NCI-H2081 (cell line): ENCODE results near the gene NTN3.
"Not testable (repeated sequence)": the region's sequence is repeated elsewhere in the genome, so short reads cannot be mapped to it uniquely, and the experiment has no call there.

Source experiments
- DNase-seq, 2 experiments: peaks; one replicate each; lab custom pipeline; 2025; lab: John Stamatoyannopoulos, UW

The NTN3 gene

DNA sequence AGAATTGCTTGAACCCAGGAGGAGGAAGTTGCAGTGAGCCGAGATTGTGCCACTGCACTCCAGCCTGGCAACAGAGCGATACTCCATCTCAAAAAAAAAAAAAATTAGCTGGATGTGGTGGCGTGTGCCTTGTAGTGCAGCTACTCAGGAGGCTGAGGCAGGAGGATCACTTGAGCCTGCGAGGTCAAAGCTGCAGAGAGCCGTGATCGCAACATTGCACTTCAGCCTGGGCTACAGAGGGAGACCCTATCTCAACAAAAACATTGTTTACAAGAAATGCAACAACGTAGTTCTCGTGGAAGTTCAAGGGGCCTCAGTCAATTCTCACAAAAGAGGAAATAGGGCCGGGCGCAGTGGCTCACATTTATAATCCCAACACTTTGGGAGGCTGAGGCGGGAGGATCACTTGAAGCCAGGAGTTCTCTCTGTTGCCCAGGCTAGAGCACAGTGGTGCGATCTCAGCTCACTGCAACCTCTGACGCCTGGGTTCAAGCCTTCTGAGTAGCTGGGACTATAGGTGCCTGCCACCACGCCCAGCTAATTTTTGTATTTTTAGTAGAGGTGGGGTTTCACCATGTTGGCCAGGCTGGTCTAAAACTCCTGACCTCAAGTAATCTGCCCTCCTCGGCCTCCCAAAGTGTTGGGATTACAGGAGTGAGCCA, 29.8 kb upstream of the NTN3 start:
- DNase-seq, result not testable (repeated sequence)

GRCh38 chr16:2443555-2443954, 27.5 kb upstream of the NTN3 start:
- peak in 1 of 2 experiments; percentile 36 for DNase-seq

- no peak for DNase-seq
Observed at GRCh38 chr16:2447920-2448583, 23.0 kb upstream of the NTN3 start.

- DNase-seq, result no peak
Observed at GRCh38 chr16:2449118-2449517, 22.0 kb upstream of the NTN3 start.

DNA sequence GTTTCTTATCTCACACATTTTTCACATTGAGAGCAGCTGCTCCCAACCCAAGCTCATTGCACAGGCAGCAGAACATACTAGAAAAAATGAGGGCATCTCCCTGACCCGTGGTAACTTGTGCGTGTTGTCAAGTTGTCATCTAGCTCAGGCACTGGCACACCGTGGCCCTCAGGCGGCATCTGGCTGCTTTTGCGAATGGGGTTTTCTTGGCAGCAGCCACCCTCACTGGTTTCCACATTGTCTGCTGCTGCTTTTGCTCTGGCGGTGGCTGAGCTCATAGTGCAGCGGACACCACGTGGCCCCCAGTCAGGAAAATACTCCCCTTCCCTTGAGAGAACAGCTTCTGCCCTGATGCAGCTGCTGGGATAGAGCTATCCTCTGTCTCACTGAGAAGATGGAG, 20.6 kb upstream of the NTN3 start:
- DNase-seq, result no peak

DNA sequence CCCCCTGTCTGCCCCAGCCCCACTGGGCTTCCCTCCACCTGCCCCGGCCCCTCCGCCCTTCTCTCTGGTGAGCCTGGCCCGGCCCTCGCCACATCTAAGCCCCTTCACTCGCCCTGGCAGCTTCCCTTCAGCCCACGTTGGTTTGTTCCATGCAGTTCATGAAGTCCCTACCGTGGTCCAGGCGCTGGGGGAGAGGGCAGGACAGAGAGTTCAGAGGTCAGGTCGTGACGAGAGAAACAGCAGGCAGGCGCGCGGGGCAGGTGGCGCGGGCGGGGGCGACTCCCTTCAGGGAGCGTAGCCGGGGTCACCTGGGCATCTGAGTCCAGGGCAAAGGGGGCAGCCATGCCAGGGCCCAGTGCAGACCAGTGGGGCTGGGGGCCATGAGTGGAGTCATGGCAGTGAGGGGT, 20.1 kb upstream of the NTN3 start:
- DNase-seq, result no peak

DNA sequence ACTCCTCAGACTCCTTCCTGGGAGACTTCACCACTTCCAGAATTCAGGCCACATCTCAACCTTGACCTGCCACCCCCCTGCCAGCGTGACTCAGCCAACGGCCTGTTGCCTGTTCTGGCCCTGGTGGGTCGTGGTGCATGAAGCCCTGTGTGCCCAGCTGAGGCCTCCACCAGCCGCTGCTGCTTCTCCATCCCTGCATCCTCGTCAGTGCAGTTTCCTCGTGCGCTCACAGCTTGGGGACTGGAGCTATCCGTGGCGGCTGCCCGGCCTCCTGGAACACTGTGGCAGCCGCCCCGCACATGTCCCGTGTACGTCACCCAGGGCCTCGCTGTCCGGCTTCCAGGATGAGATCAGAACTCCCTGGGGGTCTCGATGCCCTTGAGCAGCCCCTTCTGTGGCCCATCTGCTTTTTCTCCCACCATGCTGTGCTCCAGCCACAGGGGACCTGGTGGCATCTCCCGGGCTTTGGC, 19.2 kb upstream of the NTN3 start:
- DNase-seq, result no peak

- no peak for DNase-seq
Observed at GRCh38 chr16:2452650-2453049, 18.4 kb upstream of the NTN3 start.

DNA sequence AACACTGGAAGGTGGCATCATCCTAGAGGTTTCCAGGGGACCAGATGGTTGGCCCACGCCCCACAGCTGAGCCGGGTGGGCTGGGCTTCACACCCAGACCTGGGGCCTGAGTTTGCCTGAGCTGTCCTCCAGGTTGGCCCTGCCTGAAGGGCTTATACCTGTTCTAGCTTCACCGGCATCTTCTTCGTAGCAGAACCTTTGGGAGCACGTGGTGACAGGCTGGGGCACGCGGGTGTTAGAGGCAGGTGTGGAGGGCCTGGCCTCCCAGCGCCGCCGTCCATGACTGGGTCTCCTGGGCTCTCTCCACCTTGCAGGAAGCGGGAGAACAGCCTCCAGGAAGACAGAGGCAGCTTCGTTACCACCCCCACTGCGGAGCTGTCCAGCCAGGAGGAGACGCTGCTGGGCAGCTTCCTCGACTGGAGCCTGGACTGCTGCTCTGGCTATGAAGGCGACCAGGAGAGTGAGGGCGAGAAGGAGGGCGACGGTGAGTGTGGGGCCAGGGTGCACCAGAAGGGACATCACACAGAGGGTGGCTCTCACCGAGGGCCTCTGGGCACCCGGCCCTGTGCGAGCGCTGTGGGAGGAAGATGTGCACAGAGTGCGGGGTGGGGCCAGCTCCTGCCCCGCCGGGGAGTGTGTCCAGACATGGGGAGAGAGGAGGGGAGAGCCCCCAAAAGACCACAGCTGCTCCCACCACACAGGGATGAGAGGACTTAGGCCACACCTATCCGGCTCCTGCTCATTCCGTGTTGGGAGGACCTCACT, 15.8 kb upstream of the NTN3 start:
- DNase-seq, result no peak

DNA sequence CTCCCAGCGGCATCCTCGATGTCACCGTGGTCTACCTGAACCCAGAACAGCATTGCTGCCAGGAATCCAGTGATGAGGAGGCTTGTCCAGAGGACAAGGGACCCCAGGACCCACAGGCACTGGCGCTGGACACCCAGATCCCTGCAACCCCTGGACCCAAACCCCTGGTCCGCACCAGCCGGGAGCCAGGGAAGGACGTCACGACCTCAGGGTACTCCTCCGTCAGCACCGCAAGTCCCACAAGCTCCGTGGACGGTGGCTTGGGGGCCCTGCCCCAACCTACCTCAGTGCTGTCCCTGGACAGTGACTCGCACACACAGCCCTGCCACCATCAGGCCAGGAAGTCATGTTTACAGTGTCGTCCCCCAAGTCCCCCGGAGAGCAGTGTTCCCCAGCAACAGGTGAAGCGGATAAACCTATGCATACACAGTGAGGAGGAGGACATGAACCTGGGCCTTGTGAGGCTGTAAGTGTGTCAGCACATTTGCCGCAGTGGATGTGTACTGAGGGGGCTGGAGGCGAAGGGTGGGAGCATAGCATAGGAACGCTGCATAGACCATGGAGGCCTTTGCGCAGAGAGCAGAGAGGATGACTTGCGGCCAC, 14.4 kb upstream of the NTN3 start:
- DNase-seq, result no peak

DNA sequence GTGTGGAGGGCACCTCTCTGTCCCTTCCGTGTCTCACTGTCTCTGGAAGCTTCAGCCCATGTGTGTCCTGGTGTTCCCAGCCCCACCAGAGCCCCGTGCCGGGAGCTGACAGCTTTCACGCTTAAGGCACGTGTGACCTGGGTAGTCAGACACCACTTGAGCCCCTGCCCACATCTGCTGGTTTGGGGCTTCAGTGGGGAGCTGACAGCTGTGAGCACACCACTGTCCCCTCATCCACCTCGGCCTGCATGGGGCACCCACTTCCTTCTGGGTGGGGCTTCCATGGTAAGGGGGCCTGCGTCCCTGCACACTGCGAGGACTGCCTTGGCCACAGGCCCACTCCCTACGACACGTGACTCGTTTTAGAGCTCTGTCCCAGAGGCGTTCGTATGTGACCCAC, 13.8 kb upstream of the NTN3 start:
- DNase-seq, result no peak

DNA sequence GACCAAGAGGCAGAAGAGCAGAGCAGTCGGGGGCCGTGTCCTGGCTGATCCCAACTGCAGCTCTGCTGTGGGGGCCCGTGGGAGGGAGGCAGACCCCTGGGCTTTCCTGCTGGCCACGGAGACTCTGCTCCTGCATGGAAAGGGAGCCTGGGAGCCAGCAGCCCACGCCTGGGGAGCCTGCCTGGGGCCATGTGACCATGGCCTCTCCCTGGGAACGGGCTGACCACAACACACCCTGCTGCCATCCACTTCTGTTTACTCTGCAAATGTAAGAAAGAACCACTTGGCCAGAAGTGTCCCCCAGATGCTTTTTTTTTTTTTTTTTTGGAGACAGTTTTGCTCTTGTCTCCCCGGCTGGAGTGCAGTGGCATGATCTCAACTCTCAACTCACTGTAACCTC, 13.2 kb upstream of the NTN3 start:
- DNase-seq, result no peak

GRCh38 chr16:2458887-2459646, 12.0 kb upstream of the NTN3 start:
- no peak for DNase-seq

DNA sequence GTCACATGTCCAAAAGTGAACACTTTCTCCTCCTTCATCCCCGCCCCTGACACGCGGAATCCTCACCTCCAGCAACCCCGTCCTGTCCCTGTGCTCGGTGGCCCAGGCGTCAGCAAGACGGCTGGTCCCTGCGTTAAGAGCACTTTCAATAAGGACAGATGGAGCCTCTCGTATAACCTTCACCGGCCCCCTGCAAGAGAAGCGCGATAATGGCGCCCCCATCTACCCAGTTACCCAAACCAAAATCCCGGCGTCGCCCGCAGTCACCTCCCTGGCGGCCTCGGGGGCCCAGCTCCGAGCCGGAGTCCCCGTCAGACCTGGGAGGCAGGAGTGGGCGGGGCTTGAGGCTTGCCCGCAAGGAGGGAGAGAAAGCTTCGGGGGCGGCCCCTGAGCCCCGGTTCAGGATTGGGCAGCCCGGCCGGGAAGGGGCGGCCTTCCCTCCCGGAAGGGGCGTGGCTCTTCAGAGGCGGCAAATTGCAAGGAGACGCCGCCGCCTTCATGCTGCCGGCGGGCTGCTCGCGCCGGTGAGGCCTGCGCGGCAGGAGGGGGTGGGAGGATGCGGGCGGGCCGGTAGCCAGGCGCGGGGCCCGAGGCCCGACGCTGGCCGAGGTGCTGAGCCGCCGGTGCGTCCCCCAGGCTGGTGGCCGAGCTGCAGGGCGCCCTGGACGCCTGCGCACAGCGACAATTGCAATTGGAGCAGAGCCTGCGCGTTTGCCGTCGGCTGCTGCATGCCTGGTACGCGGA, 11.3 kb upstream of the NTN3 start, which contains the start of gene TEDC2:
TSS of gene TEDC2 (plus strand) at position 463 of the 744 bp plus-strand sequence. CDS start at position 499, 36 bp downstream.
- peak; percentile 97 for DNase-seq

- DNase-seq, result no peak
Observed at GRCh38 chr16:2460391-2460713, 10.7 kb upstream of the NTN3 start.

DNA sequence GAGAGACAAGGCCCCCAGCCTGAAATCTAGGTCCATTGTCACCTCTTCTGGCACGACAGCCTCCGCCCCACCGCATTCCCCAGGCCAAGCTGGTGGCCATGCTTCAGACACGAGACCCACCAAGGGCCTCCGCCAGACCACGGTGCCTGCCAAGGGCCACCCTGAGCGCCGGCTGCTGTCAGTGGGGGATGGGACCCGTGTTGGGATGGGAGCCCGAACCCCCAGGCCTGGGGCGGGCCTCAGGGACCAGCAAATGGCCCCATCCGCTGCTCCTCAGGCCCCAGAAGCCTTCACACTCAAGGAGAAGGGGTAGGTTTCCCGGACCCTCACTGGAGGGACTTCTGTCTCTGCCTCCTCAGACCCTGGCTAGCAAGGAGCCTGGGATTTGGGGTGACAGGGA, 10.2 kb upstream of the NTN3 start:
- no peak for DNase-seq

DNA sequence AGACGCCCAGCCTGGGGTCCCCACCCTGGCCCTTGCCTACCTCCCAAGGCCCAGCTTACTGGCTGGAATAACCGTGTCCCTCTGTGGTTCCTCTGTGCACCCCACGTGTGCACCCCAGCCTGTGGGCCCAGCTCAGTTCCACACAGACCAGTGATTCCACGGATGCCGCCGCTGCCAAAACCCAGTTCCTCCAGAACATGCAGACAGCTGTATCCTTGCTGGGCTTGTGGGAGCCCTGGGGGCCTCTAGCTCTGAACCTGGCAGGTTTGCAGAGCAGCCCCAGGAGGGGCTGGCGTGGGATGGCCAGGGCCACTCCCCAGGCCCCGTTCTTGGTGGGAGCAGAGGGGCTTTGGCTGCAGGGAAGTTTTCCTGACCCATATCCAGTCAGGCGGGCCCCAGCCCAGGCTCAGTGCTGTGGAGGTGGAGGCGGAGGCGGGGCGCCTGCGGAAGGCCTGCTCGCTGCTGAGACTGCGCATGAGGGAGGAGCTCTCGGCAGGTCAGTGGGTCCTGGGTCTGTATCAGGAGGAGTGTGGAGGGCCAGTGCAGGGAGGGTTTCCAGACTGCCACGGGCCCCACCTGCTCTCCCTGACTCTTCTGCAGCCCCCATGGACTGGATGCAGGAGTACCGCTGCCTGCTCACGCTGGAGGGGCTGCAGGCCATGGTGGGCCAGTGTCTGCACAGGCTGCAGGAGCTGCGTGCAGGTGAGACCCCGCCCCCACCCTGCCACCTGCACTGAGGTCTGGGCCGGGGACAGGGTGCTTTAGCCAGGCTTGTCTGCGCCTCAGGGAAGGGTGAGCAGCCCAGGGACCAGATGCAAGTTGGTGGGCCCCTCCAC, 8.8 kb upstream of the NTN3 start:
- no peak for DNase-seq

DNA sequence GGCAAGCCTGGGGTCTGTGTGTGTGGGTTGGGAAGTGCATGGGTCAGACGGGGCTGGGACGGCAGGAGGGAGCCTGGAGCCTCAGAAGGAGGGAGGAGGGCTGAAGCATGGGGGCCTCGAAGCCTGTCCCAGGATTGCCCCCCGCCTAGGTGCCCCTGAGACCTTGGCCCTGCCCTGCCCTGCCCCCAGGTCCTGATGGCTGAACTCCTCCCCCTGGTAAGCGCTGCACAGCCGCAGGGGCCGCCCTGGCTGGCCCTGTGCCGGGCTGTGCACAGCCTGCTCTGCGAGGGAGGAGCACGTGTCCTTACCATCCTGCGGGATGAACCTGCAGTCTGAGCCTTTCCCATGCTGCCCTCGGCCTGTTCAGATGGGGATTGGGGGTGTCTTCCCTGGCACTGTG, 6.8 kb upstream of the NTN3 start:
- DNase-seq, result no peak

GRCh38 chr16:2465653-2466415, 5.3 kb upstream of the NTN3 start:
- DNase-seq, result no peak
